G401.6 (cell line): Measurements from ENCODE around the gene HSPA6.
"Not testable (repeated sequence)": the region's sequence is repeated elsewhere in the genome, so short reads cannot be mapped to it uniquely, and the experiment has no call there.

Source experiments
- FAIRE-seq: peaks from 2 replicates; lab custom pipeline; 2012; peaks lifted over from hg19 to GRCh38; lab: Jason Lieb, UNC

Gene HSPA6

DNA sequence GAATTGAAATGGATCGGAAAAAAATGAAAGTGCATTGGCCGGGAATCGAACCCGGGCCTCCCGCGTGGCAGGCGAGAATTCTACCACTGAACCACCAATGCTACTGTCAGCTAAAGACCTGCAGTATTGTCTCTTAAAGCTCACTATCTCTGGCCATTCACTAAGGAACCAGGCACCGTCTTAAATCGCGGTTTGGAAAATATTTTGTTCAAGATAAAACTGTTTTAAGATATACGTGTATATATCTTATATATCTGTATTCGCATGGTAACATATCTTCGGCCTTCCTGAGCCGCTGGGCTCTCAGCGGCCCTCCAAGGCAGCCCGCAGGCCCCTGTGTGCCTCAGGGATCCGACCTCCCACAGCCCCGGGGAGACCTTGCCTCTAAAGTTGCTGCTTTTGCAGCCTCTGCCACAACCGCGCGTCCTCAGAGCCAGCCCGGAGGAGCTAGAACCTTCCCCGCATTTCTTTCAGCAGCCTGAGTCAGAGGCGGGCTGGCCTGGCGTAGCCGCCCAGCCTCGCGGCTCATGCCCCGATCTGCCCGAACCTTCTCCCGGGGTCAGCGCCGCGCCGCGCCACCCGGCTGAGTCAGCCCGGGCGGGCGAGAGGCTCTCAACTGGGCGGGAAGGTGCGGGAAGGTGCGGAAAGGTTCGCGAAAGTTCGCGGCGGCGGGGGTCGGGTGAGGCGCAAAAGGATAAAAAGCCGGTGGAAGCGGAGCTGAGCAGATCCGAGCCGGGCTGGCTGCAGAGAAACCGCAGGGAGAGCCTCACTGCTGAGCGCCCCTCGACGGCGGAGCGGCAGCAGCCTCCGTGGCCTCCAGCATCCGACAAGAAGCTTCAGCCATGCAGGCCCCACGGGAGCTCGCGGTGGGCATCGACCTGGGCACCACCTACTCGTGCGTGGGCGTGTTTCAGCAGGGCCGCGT, at the start of gene HSPA6:
Gene HSPA6 (plus strand): TSS at position 724 of the 925 bp plus-strand sequence. CDS start 119 bp downstream, at position 843.
- not testable (repeated sequence) for FAIRE-seq

DNA sequence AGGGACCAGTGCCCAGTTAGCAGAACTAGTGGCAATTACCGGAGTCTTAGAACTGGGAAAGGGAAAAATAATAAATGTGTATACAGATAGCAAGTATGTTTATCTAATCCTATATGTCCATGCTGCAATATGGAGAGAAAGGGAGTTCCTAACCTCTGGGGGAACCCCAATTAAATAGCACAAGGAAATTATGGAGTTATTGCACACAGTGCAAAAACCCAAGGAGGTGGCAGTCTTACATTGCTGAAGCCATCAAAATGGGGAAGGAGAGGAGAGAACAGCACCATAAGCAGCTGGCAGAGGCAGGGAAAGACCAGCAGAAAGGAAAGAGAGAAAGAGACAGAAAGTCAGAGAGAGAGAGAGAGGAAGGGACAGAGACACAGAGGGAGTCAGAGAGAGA, 46.6 kb upstream of the HSPA6 start:
- not testable (repeated sequence) for FAIRE-seq

DNA sequence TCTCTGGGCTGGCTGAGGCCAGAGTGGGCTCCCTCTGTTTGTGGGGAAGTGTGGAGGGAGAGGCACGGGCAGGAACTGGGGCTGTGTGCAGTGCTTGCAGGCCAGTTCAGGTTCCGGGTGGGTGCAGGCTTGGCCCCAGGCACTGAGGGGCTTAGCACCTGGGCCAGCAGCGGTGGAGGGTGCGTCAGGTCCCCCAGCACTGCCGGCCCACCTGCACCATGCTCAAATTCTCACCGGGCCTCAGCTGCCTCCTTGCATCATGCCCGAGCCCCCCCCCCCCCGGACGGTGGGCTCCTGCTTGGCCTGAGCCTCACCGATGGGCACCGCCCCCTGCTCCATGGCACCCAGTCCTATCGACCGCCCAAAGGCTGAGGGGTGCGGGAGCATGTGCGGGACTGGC, 45.4 kb upstream of the HSPA6 start:
- FAIRE-seq, result no peak

DNA sequence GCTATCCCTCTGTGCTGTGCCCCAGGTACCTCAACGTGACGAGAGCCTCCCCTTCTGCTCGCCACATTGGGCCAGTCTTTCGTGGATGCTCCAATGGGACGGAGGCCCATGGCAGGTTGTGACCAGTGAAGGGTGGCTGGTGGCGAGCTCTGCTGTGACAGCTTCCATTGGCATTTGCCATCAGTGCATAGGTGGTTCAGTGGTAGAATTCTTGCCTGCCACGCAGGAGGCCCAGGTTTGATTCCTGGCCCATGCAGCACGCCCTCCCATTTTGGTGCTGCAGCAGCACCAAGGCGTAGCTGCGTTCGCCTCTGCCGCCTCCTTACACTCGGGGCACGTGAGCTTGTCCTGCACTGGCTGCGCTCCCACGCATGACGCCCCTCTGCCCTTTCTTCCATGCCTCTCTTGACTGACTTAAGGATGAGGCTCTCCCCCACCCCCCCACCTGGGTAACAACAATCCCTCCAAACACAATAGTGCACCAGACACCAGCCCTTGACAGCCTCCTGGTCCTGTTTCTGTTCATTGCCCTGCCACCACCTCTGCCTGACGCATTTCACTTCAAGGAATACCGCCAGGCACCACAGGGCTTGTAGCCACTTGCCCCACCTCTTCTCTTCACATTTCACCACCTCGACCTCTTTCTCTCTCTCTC, 43.8 kb upstream of the HSPA6 start:
- FAIRE-seq, result no peak

- no peak for FAIRE-seq
These were observed 42.5 kb upstream of the HSPA6 start for GRCh38 chr1:161481624-161482392.

DNA sequence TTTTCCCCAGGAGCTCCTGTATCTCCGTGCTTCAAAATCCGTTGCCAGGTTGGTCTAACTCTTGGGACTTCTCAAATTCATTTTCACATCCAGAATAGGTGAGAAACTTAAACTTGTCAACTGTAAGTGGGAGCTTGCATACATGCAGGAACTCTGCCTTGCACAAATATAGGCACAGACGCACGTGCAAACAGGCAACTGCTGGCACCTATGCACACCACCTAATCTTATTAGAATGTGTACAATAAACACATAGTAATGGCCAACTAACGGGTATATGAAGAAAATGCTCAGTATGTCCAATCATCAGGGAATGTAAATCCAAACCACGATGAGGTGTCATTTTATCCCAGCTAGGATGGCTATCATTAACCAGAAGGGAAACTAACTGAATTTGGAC, 41.7 kb upstream of the HSPA6 start:
- no peak for FAIRE-seq

DNA sequence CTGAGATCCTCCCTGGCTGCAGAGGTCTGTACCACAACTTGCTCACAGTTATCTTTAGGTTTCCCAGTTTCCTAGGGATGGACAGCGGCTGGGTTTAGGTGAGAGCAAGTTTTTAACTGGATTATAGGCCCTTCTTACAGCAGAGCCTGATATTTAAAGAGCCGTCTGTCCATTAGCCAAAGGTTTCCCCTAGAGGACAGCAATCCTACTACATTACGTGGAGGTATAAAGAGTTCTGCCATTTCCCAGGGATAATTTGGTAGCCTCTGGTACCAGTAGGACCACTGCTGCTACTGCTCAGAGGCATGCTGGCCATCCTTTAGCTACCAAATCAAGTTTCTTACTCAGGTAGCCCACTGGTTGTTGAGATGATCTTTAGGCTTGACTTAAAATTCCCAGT, 41.0 kb upstream of the HSPA6 start:
- no peak for FAIRE-seq

- no peak for FAIRE-seq
These were observed 39.7 kb upstream of the HSPA6 start for GRCh38 chr1:161484613-161485012.

DNA sequence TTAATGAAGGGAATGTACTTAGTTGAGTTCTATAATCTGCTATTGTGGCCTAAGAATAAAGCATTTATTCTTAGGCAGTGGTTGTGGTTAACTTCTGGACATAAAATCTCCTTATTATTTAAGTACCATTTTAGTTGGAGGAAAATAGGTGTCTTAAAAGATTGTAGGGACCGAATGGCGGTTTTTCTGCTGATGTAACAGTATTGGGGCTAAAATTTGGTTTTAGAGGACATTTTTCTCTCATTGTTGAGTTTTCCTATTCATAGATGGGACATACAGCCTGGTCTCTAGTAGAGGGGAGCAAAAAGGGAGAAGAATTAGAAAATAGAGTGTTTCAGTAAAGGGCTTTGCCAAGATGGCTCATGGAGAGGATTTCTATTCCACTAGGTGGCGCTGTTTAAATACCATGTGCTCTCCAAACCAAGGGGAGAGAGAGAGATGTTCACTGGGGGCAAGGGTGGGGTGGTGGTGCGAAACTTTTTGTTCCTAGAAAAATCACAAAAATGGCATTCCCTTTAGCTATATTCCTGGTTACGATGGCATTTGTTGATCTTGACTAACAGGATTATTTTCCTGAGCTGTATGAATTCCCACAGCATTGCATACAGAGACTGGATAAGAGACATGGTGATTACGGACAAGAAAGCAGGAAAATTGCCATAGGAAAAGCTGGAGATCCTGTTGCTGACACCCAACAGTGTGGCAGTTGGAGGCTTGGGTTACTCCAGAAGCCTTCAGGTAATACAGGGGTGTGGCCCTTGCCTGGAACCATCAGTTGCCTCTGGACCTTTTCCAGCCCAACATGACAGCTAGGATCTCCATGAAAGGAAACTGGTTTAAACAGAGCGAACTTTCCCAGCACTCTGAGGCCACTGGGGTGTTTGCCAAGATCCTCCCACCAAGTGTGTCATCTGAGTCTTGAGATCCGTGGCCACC, 37.3 kb upstream of the HSPA6 start:
- FAIRE-seq, result peak; percentile 57

DNA sequence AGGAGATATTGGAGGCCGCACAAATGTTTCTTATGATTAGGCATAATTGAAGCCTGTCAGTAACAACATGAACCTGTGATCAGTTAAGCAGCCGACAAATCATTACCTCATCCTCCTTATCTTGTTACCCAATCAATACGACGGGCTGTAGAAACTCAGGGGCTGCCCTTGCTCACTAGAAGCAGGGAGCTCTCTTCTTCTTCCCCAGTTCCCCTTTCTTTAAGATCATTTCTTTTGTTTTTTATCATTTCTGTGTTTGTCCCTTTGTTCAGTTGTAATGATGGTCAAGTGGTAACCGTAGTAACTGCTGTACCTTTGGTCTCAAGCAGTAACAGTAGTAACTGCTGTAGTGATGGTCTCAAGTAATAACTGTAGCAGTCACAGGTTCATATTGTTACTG, 32.9 kb upstream of the HSPA6 start:
- no peak for FAIRE-seq

GRCh38 chr1:161492827-161493226, 31.5 kb upstream of the HSPA6 start:
- no peak for FAIRE-seq

GRCh38 chr1:161494091-161494735, 30.1 kb upstream of the HSPA6 start:
- no peak for FAIRE-seq

- FAIRE-seq, result no peak
These were observed 28.9 kb upstream of the HSPA6 start for GRCh38 chr1:161495490-161495889.

GRCh38 chr1:161497961-161498360, 26.4 kb upstream of the HSPA6 start:
- FAIRE-seq, result no peak

DNA sequence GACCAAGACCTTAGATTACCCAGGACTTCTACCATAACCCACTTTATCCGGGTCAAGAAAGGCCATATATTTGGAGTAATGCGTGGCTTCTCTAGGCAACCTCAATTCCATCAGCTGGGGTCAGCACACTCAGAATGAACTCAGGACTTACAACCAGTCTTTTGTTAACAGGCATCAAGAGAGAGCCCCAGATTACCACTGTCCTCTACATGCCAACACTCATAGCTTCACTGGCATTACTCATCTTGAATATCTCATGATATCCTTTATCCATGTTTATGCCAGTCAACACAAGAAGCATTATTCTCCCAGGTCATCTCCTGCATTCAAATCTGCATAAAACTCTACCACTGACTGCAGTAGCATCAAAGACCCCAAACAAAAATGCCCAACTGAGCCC, 25.7 kb upstream of the HSPA6 start:
- no peak for FAIRE-seq

DNA sequence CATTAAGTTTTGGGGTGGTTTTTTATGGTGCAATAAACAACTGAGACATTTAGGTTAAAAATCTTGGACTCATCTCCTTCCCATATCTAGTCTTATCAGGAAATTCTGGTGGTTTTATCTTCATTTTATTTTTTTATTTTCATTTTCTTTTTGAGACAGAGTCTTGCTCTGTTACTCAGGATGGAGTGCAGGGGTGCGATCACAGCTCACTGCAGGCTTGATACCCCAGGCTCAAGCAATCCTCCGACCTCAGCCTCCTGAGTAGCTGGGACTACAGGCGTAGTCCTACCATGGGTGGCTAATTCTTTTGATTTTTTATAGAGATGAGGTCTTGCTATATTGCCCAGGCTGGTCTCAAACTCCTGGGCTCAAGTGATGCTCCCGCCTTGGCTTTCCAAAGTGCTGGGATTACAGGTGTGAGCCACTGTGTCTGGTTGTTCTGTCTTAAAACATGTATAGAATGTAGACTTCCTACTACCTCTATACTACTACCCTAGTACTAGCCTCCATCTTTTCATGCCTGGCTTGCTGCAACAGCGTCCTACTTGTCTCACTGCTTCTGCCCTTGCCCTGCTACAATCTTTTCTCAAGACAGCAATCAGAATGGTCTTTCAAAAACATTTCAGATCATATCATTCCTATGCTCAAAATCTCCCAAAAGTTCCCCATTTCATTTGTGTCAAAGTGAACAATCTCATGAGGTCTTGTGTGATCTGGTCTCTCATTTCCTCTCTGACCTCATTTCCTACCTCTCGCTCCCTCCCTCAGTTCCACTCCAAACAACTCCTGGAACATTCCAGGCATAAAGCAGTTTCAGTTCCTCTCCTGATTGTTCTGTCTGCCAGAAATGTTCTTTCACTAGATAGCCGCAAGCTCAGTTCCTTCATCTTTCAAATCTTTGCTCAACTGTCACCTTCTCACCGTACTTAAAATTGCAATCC, 25.0 kb upstream of the HSPA6 start:
- no peak for FAIRE-seq

- FAIRE-seq, result no peak
These were observed 23.1 kb upstream of the HSPA6 start for GRCh38 chr1:161501234-161501633.

DNA sequence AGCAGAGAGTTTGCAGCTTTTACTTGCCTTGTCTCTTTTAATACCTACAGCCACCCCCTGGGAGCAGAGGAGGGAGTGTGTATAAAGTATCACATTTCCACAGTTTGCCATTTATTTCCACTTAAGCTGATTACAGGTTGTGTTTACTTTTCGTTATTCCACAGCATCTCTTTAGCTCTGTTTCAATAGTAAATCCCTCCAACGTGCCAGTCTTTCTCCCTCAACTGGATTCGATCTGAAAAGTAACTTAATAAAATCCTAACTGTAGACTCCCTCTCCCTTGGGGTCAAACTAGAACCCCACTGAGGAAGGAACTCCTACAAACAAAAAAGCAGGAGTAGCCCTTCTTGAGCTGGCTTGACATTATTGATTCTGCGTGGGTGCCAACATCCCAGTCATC, 22.2 kb upstream of the HSPA6 start:
- no peak for FAIRE-seq

DNA sequence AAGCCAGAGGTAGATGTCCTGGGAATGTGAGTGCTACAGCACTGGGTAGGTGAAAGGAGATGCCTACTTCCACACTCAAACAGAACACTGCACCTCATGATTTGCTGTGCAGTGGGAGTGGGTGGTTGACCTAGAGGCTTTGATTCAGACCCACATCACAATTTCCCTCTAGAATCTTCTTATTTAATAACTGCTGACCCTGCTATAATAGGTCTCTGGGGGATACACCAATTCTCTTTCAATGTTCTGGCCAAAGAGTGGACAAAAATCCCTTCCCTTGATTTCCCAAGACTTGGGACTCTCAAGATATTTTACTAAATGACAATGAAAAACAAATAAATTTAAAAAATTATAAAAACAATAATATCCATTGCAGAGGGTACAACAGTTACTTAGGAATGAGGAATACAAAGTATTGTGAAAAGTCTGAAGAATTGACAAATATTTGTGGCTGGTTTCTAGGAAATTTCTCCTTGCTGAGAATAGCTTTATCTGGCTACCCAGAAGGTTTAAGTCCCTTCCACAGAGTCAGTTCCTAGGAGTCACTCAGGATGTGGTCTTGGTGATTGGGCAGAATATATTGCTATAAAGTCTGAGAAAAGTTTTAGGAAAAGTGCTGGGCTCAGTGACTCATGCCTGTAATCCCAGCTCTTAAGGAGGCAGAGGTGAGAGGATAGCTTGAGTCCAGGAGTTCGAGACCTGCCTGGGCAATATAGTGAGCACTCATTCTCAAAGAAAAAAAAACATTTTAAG, 21.5 kb upstream of the HSPA6 start:
- no peak for FAIRE-seq
